ENCODE data around the gene DRC7. TPM values are rescaled to one million over a fixed set of nuclear protein-coding genes. Genes with fewer than 3 reads are reported as not detected.

The DRC7 gene
- total and polyA plus RNA-seq, 9 of the 15 experiments (the other 6 are each of a cell fraction or from before 2014, with no cell fraction given), result 0.04 to 0.33 (median 0.12) TPM; not detected in 3

DNA sequence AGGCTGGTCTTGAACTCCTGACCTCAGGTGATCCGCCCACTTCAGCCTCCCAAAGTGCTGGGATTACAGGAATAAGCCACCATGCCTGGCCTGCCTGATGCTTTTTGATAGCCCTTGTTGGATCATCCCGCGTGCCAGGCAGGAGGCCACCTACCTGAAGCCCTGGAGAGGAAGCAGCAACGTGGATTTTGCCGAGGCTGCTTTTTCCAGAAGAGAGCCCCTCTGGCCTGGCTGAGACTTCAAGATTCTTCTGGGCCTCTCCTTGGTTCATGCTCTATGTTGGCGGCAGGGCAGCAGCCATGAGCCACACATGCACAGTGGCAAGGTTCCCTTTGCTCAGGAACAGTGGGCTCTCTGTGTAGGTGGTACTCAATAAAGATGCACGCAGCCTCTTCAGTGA lies 52.5 kb downstream of the DRC7 start:
- Histone ChIP-seq H3K4me1 (replicated peaks in 1 of 2; ENCODE audit: control insufficient read depth in 2 of 2, insufficient read depth in 2 of 2, low read length in 2 of 2) (peaks cover 6 to 14% of the 10 kb centered on the region in 2 experiments), H3K4me2 (ENCODE audit: insufficient read depth, low read length) (no peak overlapping the region), H3K9ac (ENCODE audit: insufficient read depth in 1 of 2, low read depth in 2 of 2, low read length in 2 of 2) (no peak overlapping the region; a peak in 1 of 4 replicates), H3K27ac (ENCODE audit: extremely low read depth, low read depth, low read length) (no peak overlapping the region), H3K9me3 (replicated peaks; ENCODE audit: control insufficient read depth, insufficient read depth, low read depth, low read length) (no peaks in the 10 kb centered on the region), H3K79me2 (ENCODE audit: control insufficient read depth, insufficient read depth, low read length) (no peaks in the 10 kb centered on the region), H3K36me3 (ENCODE audit: control insufficient read depth, insufficient read depth, low read length) (peaks cover 37% of the 10 kb centered on the region; the same call in 2 of the 3 replicates), H2AFZ (ENCODE audit: low read depth, low read length) (no peak overlapping the region), H3K4me3 (no peak overlapping the region), H3K27me3 (ENCODE audit: control insufficient read depth in 2 of 2, insufficient read depth in 2 of 2, low read length in 2 of 2) (no peaks in the 10 kb centered on the region), H4K20me1 (replicated peaks; ENCODE audit: control insufficient read depth, insufficient read depth, low read length) (no peaks in the 10 kb centered on the region), H3K9me1 (ENCODE audit: control insufficient read depth, insufficient read depth, low read length) (no peaks in the 10 kb centered on the region)
- FAIRE-seq (no peak), DNase-seq (ENCODE audit: extremely low read depth in 1 of 4, low spot score in 3 of 4) (no peak), ATAC-seq (no peak)
- BruUV-seq (replicated peaks), result no TSS peak
- TF ChIP-seq RBBP5 (IDR thresholded peaks at IDR 0.05; ENCODE audit: borderline replicate concordance, insufficient read depth, low read length, poor library complexity, severe bottlenecking), result no peak
- TF ChIP-seq GATAD2A (IDR thresholded peaks at IDR 0.05), result no peak
- no peak for TF ChIP-seq RBM22 (IDR thresholded peaks at IDR 0.05; ENCODE audit: low read depth, low read length, poor library complexity, severe bottlenecking)
- no peak for TF ChIP-seq STAT5B (CRISPR knock-in tag; IDR thresholded peaks at IDR 0.05)
- TF ChIP-seq TARDBP (IDR thresholded peaks at IDR 0.05), result no peak
- TF ChIP-seq BCL6 (CRISPR knock-in tag; IDR thresholded peaks at IDR 0.05), result no peak
- TF ChIP-seq, protein P1, sequence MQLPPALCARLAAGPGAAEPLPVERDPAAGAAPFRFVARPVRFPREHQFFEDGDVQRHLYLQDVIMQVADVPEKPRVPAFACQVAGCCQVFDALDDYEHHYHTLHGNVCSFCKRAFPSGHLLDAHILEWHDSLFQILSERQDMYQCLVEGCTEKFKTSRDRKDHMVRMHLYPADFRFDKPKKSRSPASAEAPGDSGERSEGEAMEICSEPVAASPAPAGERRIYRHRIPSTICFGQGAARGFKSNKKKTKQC (CRISPR knock-in tag; IDR thresholded peaks at IDR 0.05), result no peak
- TF ChIP-seq SNIP1 (IDR thresholded peaks at IDR 0.05; ENCODE audit: low read depth), result no peak
- TF ChIP-seq, protein P2, sequence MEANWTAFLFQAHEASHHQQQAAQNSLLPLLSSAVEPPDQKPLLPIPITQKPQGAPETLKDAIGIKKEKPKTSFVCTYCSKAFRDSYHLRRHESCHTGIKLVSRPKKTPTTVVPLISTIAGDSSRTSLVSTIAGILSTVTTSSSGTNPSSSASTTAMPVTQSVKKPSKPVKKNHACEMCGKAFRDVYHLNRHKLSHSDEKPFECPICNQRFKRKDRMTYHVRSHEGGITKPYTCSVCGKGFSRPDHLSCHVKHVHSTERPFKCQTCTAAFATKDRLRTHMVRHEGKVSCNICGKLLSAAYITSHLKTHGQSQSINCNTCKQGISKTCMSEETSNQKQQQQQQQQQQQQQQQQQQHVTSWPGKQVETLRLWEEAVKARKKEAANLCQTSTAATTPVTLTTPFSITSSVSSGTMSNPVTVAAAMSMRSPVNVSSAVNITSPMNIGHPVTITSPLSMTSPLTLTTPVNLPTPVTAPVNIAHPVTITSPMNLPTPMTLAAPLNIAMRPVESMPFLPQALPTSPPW (CRISPR knock-in tag; IDR thresholded peaks at IDR 0.05), result no peak
- CTCF ChIA-PET (ENCODE audit: low intra/inter-chr PET ratio), result no interaction called here
- intact Hi-C loops (cut with micrococcal nuclease), result no loop called here
- POLR2A ChIA-PET, result no interaction called here
- 93% methylated on average over 6 of the region's 7 CpGs for WGBS (ENCODE audit: insufficient coverage, low coverage, missing lambda C conversion rate)
- in situ Hi-C loops (cut with MboI), result no loop called here
